Endothelial cell (in vitro differentiated cells): ENCODE results near the gene NOX3. TPM values are rescaled to one million over a fixed set of nuclear protein-coding genes. Genes with fewer than 3 reads are reported as not detected.

Source experiments
- DNase-seq: peaks from one replicate; pipeline ENCODE4 v3.0.0; 2021; ENCODE audit warnings: low spot score
- H3K27ac Mint-ChIP-seq: one replicate; pipeline ENCODE4 v1.8.0; 2021; ENCODE audit warnings: mixed read lengths, inconsistent platforms; ENCODE audit not compliant: unreplicated experiment
- H3K27me3 Mint-ChIP-seq: one replicate; pipeline ENCODE4 v1.8.0; 2021; ENCODE audit warnings: mild to moderate bottlenecking, moderate library complexity, mixed read lengths, inconsistent platforms; ENCODE audit not compliant: unreplicated experiment
- H3K36me3 Mint-ChIP-seq: one replicate; pipeline ENCODE4 v1.8.0; 2021; ENCODE audit warnings: mild to moderate bottlenecking, low read depth, mixed read lengths, inconsistent platforms; ENCODE audit not compliant: unreplicated experiment
- H3K4me1 Mint-ChIP-seq: one replicate; pipeline ENCODE4 v1.8.0; 2021; ENCODE audit warnings: mild to moderate bottlenecking, mixed read lengths, inconsistent platforms; ENCODE audit not compliant: unreplicated experiment
- H3K4me3 Mint-ChIP-seq: one replicate; pipeline ENCODE4 v1.8.0; 2021; ENCODE audit warnings: mild to moderate bottlenecking, mixed read lengths, inconsistent platforms; ENCODE audit not compliant: unreplicated experiment
- H3K9me3 Mint-ChIP-seq: one replicate; pipeline ENCODE4 v1.8.0; 2021; ENCODE audit warnings: mixed read lengths, inconsistent platforms; ENCODE audit not compliant: unreplicated experiment
- CTCF ChIP-seq: fragments of 200-600 bp; sonication (generic); IDR thresholded peaks from one replicate; pipeline ENCODE4 v1.5.0; 2021; ENCODE audit warnings: antibody characterized with exemption; ENCODE audit not compliant: unreplicated experiment
- total RNA-seq: library from RNA; stranded (reverse); fragmentation: NEBNext Ultra II Directional; extraction: Animal tissue kit (Norgen Biotek cat#: 25700); gene quantifications from one replicate; pipeline ENCODE4 v1.2.1, GENCODE V29; 2021; ENCODE audit not compliant: unreplicated experiment

Gene NOX3
- total RNA-seq, 1 donor from 2014 or later, result not detected

GRCh38 chr6:155497273-155497672 lies 41.6 kb upstream of the NOX3 start:
- TF ChIP-seq CTCF, result no peak
- Mint-ChIP-seq H3K9me3 (no peaks in the 10 kb centered on the region), H3K36me3 (peaks cover 5% of the 10 kb centered on the region), H3K27me3 (no peaks in the 10 kb centered on the region), H3K27ac (no peak overlapping the region), H3K4me3 (no peak overlapping the region), H3K4me1 (peaks cover 8% of the 10 kb centered on the region)
- no peak for DNase-seq

GRCh38 chr6:155495011-155495768 lies 39.6 kb upstream of the NOX3 start:
- no peak overlapping the region for H3K4me3 Mint-ChIP-seq
- H3K27me3 Mint-ChIP-seq, result no peaks in the 10 kb centered on the region
- TF ChIP-seq CTCF, result no peak
- peaks cover 5% of the 10 kb centered on the region for H3K36me3 Mint-ChIP-seq
- H3K4me1 Mint-ChIP-seq, result peaks cover 8% of the 10 kb centered on the region
- no peak overlapping the region for H3K27ac Mint-ChIP-seq
- DNase-seq, result peak; percentile 25
- no peaks in the 10 kb centered on the region for H3K9me3 Mint-ChIP-seq

GRCh38 chr6:155493694-155494143 lies 38.1 kb upstream of the NOX3 start:
- Mint-ChIP-seq H3K4me3 (no peak overlapping the region), H3K36me3 (peaks cover 5% of the 10 kb centered on the region), H3K27ac (no peak overlapping the region), H3K4me1 (peaks cover 8% of the 10 kb centered on the region), H3K27me3 (no peaks in the 10 kb centered on the region), H3K9me3 (no peaks in the 10 kb centered on the region)
- no peak for TF ChIP-seq CTCF
- no peak for DNase-seq

GRCh38 chr6:155493026-155493693 lies 37.5 kb upstream of the NOX3 start:
- DNase-seq, result no peak
- H3K4me3 Mint-ChIP-seq, result no peak overlapping the region
- H3K27me3 Mint-ChIP-seq, result no peaks in the 10 kb centered on the region
- no peaks in the 10 kb centered on the region for H3K9me3 Mint-ChIP-seq
- peaks cover 5% of the 10 kb centered on the region for H3K36me3 Mint-ChIP-seq
- H3K27ac Mint-ChIP-seq, result no peak overlapping the region
- peaks cover 8% of the 10 kb centered on the region for H3K4me1 Mint-ChIP-seq
- TF ChIP-seq CTCF, result no peak
